Measurements from ENCODE around the gene RAPGEF6. TPM values are rescaled to one million over a fixed set of nuclear protein-coding genes. Genes with fewer than 3 reads are reported as not detected.

The RAPGEF6 gene
- total RNA-seq, 6 donors from 2014 or later: 16.4 to 49.4 (median 31.6) TPM

DNA sequence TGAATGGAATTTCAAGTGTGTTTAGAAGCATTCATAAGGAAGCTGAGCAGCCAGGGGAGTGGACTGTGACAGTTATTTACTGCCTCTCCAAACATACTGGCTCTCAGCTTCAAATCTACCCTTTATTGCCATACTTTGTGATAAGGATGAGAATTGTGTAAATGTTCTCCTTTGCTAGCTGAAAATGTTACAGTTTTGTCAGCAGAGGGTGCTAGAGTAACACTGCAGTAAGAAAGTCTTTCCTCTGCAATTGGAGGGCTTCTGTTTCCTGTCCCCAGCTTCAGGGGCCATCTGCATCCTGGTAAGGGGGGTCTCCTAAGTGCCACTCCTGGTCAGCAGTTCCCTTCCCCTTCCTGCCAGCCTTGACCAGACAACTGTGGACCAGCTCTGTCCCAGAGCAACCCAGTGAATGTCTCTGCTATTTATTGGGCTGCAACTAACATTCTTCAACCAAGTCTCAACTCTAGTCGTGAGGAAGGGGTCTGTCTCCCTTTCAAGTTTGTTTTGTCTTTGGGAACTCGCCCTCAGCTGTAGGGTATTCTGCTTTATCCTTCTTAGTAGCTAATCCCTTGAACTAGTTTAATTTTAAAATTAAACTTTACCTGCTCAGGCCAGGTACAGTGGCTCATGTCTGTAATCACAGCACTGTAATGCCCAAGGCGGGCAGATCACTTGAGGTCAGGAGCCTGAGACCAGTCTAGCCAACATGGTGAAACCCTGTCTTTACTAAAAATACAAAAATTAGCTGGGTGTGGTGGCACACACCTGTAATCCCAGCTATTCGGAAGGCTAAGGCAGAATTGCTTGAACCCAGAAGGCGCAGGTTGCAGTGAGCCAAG, 45.3 kb downstream of the RAPGEF6 start:
- H3K27ac ChIP-seq: no peak overlapping the region
- no peaks in the 10 kb centered on the region for H3K9me3 ChIP-seq
- no peak overlapping the region for H3K4me3 ChIP-seq
- peak; percentile 57 to 75 for ATAC-seq (ENCODE audit: low FRiP score in 2 of 2)
- WGBS, 2 donors: 62 to 72% methylated on average over 5 of the region's 5 CpGs
- H3K36me3 ChIP-seq: no peaks in the 10 kb centered on the region
- H3K27me3 ChIP-seq: no peaks in the 10 kb centered on the region
- no peak for DNase-seq
- TF ChIP-seq POLR2AphosphoS5 (IDR thresholded peaks at IDR 0.05) (no peak), POLR2A (IDR thresholded peaks at IDR 0.05) (no peak), EP300 (IDR thresholded peaks at IDR 0.05) (no peak)
- TF ChIP-seq, protein P1, sequence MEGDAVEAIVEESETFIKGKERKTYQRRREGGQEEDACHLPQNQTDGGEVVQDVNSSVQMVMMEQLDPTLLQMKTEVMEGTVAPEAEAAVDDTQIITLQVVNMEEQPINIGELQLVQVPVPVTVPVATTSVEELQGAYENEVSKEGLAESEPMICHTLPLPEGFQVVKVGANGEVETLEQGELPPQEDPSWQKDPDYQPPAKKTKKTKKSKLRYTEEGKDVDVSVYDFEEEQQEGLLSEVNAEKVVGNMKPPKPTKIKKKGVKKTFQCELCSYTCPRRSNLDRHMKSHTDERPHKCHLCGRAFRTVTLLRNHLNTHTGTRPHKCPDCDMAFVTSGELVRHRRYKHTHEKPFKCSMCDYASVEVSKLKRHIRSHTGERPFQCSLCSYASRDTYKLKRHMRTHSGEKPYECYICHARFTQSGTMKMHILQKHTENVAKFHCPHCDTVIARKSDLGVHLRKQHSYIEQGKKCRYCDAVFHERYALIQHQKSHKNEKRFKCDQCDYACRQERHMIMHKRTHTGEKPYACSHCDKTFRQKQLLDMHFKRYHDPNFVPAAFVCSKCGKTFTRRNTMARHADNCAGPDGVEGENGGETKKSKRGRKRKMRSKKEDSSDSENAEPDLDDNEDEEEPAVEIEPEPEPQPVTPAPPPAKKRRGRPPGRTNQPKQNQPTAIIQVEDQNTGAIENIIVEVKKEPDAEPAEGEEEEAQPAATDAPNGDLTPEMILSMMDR (IDR thresholded peaks at IDR 0.05): peak; percentile 57 to 82 (median 69)
- peaks cover 9 to 14% (median 11%) of the 10 kb centered on the region in 4 donors for H3K4me1 ChIP-seq

DNA sequence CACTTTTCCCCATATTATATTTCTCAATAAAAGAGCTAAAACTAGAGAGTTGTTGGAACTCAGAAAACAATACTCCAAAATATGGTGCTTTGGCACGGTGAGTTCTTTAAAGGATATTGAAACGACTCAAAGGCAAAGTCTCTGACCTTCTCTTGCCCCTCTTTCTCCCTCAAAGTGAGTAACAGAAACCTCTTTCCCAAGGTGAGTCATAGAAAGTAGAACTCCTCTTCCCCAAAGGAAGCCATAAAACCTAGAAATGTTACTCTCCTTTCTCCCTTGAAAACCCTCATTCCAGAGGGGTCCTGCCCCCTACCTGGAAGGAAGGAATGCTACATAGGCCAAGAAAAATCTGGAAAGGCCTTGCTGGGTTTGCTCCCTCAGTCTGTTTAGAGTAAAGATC, 47.5 kb downstream of the RAPGEF6 start:
- Histone ChIP-seq H3K27me3 (no peaks in the 10 kb centered on the region), H3K36me3 (no peaks in the 10 kb centered on the region), H3K9me3 (no peaks in the 10 kb centered on the region), H3K4me1 (peaks cover 0 to 6% (median 4%) of the 10 kb centered on the region in 4 donors), H3K27ac (no peak overlapping the region), H3K4me3 (no peak overlapping the region)
- TF ChIP-seq, protein P1 (IDR thresholded peaks at IDR 0.05): no peak
- TF ChIP-seq EP300 (IDR thresholded peaks at IDR 0.05): no peak
- no peak for TF ChIP-seq POLR2A (IDR thresholded peaks at IDR 0.05)
- no peak for TF ChIP-seq POLR2AphosphoS5 (IDR thresholded peaks at IDR 0.05)
- DNase-seq (no peak), ATAC-seq (ENCODE audit: low FRiP score in 2 of 2) (no peak)
- WGBS, 2 donors: 84 to 86% methylated on average over 2 of the region's 2 CpGs

GRCh38 chr5:131581702-131582101, 53.3 kb downstream of the RAPGEF6 start:
- Histone ChIP-seq H3K27ac (no peak overlapping the region), H3K4me3 (no peak overlapping the region), H3K4me1 (no peaks in the 10 kb centered on the region), H3K36me3 (no peaks in the 10 kb centered on the region), H3K27me3 (no peaks in the 10 kb centered on the region), H3K9me3 (no peaks in the 10 kb centered on the region)
- 75 to 78% methylated on average over 1 of the region's 1 CpG for WGBS, 2 donors
- ATAC-seq (ENCODE audit: low FRiP score in 2 of 2) (no peak), DNase-seq (no peak)
- TF ChIP-seq, protein P1 (IDR thresholded peaks at IDR 0.05): no peak
- TF ChIP-seq EP300 (IDR thresholded peaks at IDR 0.05) (no peak), POLR2A (IDR thresholded peaks at IDR 0.05) (no peak), POLR2AphosphoS5 (IDR thresholded peaks at IDR 0.05) (no peak)

DNA sequence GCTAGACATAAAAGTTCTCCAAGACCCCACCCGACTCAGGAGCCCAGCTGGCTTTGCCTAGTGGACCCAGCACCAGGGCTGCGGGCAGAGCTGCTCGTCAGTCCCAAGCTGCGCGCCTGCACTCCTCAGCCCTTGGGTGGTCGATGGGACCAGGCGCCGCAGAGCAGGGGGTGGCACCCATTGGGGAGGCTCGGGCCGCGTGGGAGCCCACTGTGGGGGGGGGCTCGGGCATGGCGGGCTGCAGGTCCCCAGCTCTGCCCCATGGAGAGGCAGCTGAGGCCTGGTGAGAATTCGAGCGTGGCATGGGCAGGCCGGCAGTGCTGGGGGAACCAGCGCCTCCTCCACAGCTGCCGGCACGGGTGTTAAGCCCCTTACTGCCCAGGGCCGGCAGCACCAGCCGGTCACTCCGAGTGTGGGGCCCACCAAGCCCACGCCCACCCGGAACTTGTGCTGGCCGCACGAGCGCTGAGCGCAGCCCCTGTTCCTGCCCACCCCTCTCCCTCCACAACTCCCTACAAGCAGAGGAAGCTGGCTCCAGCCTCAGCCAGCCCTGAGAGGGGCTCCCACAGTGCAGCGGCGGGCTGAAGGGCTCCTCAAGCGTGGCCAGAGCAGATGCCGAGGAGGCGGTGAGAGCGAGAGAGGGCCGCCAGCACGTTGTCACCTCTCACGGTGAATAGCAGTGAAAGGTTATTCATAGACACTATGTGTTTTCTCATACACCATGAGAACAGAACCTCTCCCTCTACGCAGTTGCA, 54.9 kb downstream of the RAPGEF6 start:
- H3K27me3 ChIP-seq: no peaks in the 10 kb centered on the region
- no peak overlapping the region for H3K4me3 ChIP-seq
- DNase-seq (peak in 1 of 2 donors; percentile 70), ATAC-seq (ENCODE audit: low FRiP score in 2 of 2) (no peak)
- H3K27ac ChIP-seq: no peak overlapping the region
- H3K4me1 ChIP-seq: peaks cover 0 to 2% (median 0%) of the 10 kb centered on the region in 4 donors
- no peaks in the 10 kb centered on the region for H3K9me3 ChIP-seq
- TF ChIP-seq POLR2A (IDR thresholded peaks at IDR 0.05) (no peak), POLR2AphosphoS5 (IDR thresholded peaks at IDR 0.05) (no peak), EP300 (IDR thresholded peaks at IDR 0.05) (no peak)
- TF ChIP-seq, protein P1 (IDR thresholded peaks at IDR 0.05): no peak
- WGBS, 2 donors: 99% methylated on average over 13 to 33 of the region's 38 CpGs
- H3K36me3 ChIP-seq: no peaks in the 10 kb centered on the region
